Midbrain (tissue), 1 donor: ENCODE results near the gene AP1G1.
A peak's percentile ranks its signal among the peaks of the same experiment; 100 is the strongest.
"Not testable (repeated sequence)": the region's sequence is repeated elsewhere in the genome, so short reads cannot be mapped to it uniquely, and the experiment has no call there.

ENCODE experiments used
- DNase-seq: peaks from one replicate; lab custom pipeline; 2025; lab: John Stamatoyannopoulos, UW

AP1G1 gene

DNA sequence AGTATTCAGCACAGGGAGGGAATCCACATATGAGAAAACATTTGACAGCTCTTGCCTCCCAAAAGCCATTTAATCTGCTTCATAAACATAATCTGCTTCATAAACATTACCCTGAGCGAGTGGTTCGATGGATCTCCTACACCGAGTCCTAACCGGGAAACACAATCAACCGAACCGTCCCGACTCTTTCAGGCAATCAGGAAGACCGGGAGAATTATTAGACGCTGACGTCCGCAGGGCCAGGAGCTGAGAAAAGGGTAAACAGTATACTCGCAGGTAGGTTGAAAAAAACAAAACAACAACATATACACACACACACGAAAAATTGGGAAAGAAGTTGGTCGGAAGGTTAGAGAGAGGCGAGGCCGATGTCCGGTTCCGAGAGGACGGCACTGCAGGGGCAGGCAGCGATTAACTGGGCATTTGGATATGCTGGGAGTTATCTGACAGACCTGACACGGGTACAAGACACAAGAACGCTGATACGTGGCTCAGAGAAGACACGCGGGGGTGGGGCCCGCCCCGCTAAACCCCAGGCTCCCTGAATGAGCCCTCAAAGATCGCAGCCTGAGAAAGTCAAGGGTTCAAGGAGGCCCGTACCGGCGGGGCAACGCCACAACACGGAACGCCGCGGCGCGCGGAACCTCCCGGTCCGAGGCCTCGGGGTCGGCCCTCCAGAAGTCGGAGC is 585 bp downstream of the AP1G1 start:
- DNase-seq = no peak

DNA sequence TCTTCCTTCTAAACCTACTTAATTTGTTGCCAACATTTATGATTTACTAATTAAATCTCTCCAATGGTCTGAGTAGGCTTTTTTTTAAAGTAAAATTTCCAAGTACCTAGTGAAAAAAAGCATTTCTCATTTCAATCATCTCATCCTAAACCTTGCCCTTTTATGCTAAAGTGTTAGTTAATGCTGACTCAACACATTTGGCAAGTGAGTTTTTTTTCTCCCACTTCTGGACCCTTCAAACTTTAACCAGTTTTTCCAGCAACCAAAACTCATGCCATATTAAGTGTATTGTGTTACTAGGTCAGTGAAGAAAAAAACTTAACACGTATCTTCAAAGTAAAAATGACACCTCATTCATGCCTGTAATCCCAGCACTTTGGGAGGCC is 5.3 kb downstream of the AP1G1 start:
- DNase-seq = no peak

DNA sequence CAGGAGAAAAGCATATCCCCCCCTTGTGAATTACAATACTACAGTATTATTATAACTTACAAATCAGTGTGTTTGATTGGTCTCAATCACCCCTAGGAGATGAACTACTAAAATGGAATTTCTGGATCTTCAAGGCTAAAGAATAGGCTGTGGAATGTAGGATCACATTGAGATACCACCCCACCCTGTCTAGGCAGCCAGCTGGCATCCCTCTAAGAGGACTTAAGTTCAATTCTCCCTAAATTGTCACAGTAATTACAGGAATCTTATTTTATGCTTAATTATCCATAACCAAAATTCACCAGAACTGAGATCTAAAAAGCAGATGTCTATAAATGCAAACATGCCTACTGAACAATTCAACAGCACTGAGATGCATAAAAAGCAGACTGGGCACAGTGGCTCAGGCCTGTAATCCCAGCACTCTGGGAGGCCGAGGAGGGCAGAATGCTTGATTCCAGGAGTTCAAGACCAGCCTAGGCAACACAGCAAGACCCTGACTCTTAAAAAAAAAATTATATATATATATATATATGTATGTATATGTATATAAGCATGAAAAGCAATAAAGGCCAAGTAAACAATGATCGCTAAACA is 12.0 kb downstream of the AP1G1 start:
- no peak for DNase-seq

DNA sequence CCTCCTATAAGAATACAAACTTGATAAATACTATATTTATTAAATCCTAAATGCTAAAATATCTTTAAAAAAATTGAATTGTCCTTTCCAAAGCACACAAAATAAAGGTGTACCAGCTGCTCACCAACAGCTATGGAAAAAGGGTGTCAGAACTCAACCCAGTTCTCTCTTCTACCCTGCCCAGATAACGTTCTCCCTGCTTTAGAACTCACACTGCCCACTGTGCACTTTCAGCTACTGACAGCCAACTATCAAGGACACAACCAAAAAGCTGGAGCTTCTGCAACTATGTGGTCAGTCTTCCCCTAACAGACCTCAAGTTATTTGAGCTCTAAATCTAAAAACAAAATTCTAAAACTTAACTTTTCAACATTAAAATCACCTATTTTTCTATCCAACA is 13.7 kb downstream of the AP1G1 start:
- DNase-seq = no peak

DNA sequence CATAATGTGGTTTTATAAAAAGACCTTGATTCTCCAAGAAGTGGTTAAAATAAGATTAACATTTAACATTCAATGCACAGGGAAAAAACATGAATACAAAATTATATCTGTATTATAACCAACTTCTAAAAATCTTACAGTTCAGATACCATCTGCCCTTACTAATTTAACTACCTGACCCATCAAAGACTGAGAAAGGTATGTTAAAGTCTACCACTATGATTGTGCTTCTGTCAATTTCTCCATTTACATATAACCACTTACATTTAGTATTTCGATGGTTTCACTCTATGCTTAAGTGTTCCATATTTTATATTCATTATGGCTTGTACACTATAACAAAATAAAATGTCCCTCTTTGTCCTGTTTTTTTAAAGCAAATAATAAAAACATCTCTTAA is 14.6 kb downstream of the AP1G1 start:
- DNase-seq = no peak

DNA sequence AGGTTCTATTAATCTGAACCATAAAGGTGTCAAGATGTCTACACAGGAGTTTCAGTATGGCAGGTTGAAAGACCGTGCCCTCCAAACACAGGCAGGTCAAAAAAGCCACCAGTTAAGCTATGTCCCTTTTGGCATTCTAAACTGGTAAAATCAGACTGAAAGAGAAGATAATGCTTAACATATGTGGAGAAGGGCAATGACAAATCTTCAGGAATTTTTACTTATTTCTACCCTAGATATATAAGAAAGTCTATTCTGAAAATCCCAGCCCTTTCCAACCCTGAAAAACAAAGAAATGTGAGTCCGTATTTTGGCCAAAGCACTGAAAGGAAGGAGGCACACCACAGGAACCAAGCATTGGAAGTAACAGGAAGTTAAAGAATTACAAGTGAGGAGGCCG is 16.5 kb downstream of the AP1G1 start:
- no peak for DNase-seq

DNA sequence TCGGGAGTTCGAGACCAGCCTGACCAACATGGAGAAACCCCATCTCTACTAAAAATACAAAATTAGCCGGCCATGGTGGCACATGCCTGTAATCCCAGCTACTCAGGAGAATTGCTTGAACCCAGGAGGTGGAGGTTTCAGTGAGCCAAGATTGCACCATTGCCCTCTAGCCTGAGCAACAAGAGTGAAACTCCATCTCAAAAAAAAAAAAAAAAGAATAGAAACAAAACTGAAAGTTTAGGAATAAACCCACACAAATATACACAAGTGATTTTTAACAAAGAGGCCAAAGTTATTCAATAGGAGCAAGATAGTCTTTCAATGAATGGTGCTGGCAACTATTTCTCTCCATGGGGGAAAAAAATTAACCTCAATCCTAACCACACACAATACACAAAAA is 18.3 kb downstream of the AP1G1 start:
- DNase-seq = not testable (repeated sequence)

DNA sequence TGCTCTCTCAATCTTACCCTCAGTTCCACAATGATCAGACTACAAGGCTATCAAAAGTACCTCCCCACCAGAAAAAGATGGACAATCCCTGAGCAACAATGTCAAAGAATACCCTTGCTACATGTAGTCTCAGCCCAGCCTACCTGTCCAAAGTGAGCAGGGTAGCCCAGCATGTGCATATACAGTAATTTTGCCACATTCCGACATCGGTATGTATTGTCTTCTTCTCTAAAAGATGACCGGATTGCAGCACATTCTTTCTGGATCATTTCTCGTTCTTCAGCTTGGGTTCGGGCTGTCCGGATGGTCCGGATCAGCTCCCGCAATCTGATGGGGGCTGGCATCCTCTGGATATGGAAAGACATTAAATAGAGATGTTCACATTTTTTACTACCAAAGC is 19.5 kb downstream of the AP1G1 start:
- no peak for DNase-seq

DNA sequence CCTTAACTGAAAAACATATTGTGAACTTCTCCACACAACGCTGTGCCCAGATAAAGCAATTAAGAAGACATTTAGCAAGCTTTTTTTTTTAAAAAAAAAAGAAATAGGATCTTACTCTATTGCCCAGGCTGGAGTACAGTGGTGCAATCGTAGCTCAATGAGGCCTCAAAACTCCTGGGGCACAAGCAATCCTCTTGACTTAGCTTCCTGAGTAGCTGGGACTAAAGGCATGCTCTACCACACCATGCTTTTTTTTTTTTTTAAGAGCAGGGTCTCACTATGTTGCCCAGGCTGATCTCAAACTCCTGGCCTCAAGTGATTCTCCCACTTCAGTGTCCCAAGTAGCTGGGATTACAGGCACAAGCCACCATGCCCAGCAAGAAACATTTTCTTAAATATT is 20.1 kb downstream of the AP1G1 start:
- no peak for DNase-seq

DNA sequence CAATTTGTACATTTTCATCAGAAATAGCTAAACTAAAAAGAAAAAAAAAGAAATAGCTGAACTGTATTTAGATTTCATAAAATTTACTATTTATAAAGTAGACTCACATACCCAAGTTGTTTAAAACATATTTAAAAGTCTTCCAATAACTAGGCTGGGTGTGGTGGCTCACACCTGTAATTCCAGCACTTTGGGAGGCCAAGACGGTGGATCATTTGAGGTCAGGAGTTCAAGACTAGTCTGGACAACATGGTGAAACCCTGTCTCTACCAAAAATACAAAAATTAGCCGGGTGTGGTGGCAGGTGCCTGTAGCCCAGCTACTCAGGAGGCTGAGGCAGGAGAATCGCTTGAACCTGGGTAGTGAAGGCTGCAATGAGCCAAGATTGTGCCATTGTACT is 23.5 kb downstream of the AP1G1 start:
- DNase-seq = not testable (repeated sequence)

DNA sequence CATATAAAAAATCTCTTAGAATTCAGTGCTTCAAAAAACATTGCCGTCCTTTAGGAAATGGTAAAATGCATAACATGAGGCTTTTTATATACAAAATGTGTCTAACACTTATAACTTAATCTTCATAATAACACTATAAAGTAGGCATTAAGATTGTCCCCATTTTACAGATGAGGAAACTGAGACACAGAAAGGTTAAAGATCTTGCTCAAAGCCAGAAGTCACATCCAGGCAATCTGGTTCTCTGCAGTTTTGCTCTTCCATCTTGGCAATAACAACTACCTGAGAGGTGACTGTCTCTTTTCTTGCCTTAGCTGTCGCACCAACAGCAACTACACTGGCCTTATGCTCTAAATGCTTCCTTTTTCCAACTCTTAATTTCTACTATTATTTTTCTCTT is 24.5 kb downstream of the AP1G1 start:
- no peak for DNase-seq

DNA sequence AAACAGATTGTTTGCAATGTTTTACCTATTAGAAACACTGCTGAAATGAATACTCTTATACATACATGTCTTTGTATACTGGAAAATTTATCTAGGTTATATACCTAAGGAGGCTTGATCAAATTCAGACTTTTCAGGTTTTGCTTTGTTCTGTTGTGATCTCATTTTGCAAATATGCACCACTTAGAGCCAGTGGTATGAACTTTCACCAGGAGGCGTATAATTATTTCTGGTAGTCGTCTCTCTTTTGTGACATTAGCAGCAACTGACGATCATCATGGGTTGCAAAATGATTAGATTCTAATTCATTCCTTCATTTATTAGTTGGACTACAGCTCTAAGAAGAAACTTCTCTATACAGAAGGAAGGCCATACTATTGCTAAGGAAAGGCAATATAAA is 26.9 kb downstream of the AP1G1 start:
- no peak for DNase-seq

DNA sequence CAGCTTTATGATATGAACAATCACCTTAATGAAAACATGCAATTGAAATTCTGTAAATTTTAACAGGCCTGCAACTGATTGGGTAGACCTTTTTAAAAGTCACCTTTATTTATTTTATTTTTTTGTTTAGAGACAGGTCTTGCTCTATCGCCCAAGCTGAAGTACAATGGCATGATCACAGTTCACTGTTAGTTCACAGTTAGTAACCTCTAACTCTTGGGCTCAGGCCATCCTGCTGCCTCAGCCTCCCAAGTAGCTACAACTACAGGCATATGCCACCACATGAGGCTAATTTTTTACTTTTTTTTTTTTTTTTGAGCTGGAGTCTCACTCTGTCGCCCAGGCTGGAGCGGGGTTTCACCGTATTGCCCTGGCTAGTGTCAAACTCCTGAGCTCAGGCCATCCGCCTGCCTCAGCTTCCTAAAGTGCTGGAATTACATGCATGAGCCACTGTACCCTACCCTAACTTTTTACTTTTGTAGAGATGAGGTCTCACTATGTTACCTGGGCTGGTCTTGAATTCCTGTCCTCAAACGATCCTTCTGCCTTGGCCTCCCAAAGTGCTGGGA is 28.0 kb downstream of the AP1G1 start:
- DNase-seq = no peak

DNA sequence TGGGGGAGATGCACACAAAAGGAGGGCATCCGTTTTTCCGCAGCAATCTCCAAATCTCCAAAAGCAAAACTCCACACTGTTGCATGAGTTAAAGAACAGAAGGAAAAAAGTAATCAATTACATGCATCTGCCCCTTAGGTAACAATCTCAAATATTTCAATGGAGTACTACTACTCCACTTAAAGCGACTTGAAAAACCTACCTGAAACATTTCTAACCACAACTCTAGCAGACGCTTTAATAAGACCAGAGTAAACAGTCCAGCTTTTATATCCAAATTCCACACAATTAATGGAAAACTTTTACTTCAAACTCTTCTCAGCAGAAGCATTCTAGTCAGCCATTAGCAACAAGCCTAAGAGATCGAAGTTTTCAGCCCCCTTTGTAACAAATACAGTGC is 29.9 kb downstream of the AP1G1 start:
- DNase-seq = no peak

DNA sequence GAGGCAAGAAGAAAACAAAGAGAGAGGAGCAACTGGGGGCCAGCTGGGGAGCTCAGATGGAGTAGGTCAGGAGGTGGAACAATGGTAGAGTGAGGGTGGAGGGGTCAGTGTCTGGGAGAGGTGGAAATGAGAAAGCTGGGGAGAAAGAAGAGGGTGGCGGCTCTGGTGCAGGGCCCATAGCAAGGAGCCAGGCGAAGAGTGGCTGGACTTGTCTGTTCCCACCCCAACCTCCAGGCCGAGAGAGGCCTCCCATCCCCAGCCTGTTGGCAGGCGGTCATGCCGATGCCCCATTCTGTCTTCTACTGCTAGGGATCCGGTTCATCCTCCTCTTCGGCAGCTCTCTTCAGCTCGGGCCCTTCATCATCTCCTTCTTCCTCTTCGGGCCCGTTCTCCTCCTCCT is 31.3 kb downstream of the AP1G1 start:
- DNase-seq = no peak

DNA sequence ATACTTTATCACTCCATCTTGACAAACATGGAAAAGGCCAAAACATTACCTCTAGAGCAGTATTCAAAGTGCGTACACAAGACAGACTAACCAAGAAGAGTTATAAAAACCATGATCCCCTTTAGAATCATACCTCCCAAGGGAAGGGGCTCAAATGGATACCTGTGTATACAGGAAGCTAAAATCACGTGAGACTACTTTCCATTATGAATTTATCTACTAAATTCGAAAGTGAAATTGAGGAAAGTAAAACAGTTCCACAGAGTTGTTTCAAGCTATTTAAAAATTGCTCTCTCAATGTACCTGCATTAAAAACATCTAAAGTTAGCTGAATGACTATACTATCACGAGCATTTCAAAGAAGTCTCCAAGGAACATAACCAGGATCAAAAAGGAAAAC is 32.7 kb downstream of the AP1G1 start:
- no peak for DNase-seq

DNA sequence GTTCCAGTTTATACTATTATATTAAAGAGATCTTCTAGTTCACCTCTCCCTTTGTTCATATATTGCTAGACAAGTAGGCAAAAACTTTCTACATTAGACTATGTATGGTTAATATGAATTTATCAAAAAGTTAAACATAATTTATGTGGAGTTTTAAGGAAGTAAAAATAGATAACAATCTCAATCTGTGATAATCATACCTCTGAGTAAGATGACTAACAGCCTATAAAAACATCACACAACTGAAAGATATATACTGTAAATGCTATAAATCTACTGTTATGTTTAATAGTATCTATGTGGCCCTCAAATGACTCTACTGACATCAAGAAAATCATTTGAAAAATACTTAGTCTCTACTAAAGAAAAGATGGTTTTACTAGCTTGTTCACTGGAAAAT is 37.1 kb downstream of the AP1G1 start:
- DNase-seq = no peak

DNA sequence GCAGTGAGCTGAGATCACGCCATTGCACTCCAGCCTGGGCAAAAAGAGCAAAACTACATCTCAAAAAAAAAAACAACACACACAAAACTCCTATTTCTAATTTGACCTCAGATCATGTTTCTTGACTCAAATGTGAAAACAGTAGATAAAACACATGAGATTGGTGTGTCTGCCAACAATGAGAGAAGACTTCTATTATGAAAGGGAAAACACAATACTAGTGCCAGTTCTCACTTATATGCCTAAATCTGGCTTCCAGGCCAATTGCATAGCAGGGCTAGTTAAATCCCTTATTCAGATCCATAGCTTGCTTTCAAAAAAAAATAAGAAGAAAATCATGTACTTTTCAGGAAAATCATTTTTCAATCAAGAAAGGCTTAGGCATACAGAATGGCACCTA is 39.4 kb downstream of the AP1G1 start:
- DNase-seq = peak; percentile 13

DNA sequence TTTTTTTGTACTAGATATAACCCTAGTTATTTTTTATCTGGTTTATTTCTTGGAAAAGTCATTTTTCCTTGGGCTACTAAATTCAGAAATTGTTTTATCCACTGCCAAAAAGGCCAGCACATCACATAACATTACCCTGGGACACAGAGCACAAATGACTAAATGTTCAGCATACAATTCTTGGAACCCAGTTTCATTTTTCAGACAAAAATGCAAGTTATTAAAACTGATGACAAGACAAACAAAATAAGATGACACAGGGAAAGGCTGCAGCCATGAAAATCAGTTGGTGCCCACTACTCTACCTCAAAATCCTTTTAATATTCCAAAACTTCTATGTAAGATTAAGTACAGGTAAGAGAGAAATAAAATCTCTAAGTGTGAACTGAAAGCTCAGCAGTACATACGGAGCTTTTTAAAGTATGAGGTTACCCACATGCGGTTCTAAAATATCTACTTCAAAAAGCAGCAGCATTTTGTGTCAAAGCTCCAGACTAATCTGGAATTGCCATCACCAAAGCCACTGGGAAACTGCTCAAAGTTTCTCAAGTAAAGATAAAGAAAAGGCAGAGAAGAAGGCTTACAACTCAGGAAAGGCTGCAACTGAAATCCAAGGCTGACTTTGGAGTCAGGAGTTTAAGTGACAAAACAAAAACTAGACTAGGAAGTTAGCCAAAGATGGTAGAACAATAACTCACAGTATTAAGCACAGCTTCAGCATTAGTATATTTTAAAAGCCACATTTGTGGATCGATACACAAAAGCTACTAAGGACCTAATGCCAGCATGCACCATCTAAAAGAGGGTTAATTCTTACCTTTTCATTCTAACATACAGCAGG is 41.4 kb downstream of the AP1G1 start:
- peak; percentile 38 for DNase-seq

DNA sequence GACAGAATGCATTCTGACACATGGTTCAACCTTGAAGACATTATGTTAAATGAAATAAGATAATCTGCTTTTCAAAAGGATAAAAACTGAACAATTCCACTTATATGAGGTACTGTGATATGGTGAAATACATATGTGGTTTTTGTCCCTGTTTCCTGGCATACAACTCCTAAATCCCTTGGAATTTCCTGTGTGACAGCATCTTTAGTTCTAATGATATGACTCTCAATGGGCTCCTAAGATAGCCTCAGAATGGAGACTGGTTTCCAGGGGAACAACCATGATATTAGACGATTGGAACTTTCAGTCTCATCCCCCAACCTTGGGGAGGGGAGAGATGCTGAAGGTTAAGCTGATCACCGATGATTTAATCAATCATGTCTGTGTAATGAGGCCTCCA is 46.4 kb downstream of the AP1G1 start:
- no peak for DNase-seq

DNA sequence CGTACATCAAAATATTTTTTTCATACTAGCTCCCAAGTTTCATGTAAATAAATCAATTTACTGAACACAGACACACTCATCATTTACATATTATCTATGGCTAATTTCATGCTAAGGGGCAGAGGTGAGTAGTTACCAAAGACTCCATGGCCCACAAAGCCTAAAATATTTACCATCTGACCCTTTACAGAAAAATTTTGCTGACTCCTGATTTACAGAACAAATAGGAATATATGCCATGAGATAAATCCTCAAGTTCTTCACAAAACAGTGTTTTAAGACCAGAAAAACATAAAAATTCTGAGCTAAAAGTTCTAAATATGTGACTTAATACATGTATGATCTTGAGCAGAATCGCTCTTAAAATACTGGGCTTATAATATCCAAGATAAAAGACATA is 47.5 kb downstream of the AP1G1 start:
- no peak for DNase-seq

DNA sequence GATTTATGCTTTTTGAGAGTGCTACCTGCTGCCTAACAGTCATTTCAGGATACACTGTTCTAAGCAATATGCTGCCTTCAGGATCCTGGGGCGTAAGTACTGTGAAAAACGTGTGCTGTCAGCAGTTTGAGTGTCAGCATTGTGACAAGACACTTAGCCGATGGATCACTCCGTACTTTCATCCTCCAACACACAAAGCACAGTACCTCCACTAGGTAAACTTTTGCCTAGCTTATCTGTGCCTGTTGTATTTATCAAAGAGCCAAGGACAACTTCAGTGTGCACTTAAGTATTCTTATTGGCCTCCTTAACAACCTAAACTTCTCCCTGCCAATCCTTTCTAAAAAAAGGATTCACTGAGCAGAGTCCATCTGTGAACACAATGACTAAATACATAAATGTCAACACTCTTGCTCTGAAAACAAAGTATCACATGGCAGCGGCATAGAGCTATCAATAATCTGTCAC is 50.3 kb downstream of the AP1G1 start:
- no peak for DNase-seq

DNA sequence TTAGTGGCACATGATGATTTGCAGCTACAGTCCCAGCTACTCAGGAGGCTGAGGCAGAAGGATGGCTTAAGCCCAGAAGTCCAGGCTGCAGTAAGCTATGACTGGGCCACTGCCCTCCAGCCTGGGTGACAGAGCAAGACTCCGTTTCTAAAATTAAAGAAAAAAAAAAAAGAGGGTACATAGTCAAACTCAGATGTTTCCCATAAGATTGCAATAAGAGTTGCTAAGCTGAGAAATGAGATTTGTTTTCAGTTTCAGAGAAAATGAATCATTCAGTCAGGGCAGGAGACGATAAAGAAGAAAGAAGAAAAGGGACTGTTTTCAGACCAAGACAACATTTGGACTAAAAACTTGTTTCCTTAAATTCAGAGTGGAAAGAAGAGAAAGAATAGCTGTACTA is 54.0 kb downstream of the AP1G1 start:
- DNase-seq = no peak
